Measurements from ENCODE around the gene ANGPT4. TPM values are rescaled to one million over a fixed set of nuclear protein-coding genes. Genes with fewer than 3 reads are reported as not detected.

Gene ANGPT4
- total and polyA plus RNA-seq, 9 of the 15 experiments (the other 6 are each of a cell fraction or from before 2014, with no cell fraction given) = not detected

- no peaks in the 10 kb centered on the region for H3K79me2 ChIP-seq (ENCODE audit: control insufficient read depth, insufficient read depth, low read length)
- intact Hi-C loops (cut with micrococcal nuclease) = no loop called here
- H3K27ac ChIP-seq (ENCODE audit: extremely low read depth, low read depth, low read length) = no peak overlapping the region
- ATAC-seq = no peak
- no peaks in the 10 kb centered on the region for H4K20me1 ChIP-seq (replicated peaks; ENCODE audit: control insufficient read depth, insufficient read depth, low read length)
- no TSS peak for BruUV-seq (replicated peaks)
- H3K9me1 ChIP-seq (ENCODE audit: control insufficient read depth, insufficient read depth, low read length) = no peaks in the 10 kb centered on the region
- 0% methylated on average over 4 of the region's 5 CpGs for WGBS (ENCODE audit: insufficient coverage, low coverage, missing lambda C conversion rate)
- ChIA-PET POLR2A (no interaction called here), CTCF (ENCODE audit: low intra/inter-chr PET ratio) (no interaction called here)
- H2AFZ ChIP-seq (ENCODE audit: low read depth, low read length) = no peak overlapping the region
- TF ChIP-seq KLF13 (tag; IDR thresholded peaks at IDR 0.05; ENCODE audit: borderline replicate concordance, low read depth) = no peak
- TF ChIP-seq SREBF1 (IDR thresholded peaks at IDR 0.05; ENCODE audit: borderline replicate concordance, low read depth, low read length) = no peak
- no peak for TF ChIP-seq ELK1 (CRISPR knock-in tag; IDR thresholded peaks at IDR 0.05)
- TF ChIP-seq NCOA1 (IDR thresholded peaks at IDR 0.05; ENCODE audit: low read depth) = no peak
- no peak for TF ChIP-seq JUN (IDR thresholded peaks at IDR 0.05; ENCODE audit: borderline replicate concordance, low read depth, low read length)
- TF ChIP-seq JUN (CRISPR knock-in tag; IDR thresholded peaks at IDR 0.05; ENCODE audit: borderline replicate concordance) = no peak
- H3K4me1 ChIP-seq (replicated peaks in 1 of 2; ENCODE audit: control insufficient read depth in 2 of 2, insufficient read depth in 2 of 2, low read length in 2 of 2) = no peaks in the 10 kb centered on the region; a peak in 1 of 5 replicates
- H3K27me3 ChIP-seq (ENCODE audit: control insufficient read depth in 2 of 2, insufficient read depth in 2 of 2, low read length in 2 of 2) = peaks cover 8 to 42% of the 10 kb centered on the region in 2 experiments; a peak in 4 of 5 replicates
- no peak overlapping the region for H3K4me3 ChIP-seq
- no peak for DNase-seq (ENCODE audit: extremely low read depth in 1 of 4, low spot score in 3 of 4)
- no peak overlapping the region for H3K4me2 ChIP-seq (ENCODE audit: insufficient read depth, low read length)
- H3K9me3 ChIP-seq (replicated peaks; ENCODE audit: control insufficient read depth, insufficient read depth, low read depth, low read length) = no peaks in the 10 kb centered on the region
- no peak for FAIRE-seq
- H3K9ac ChIP-seq (ENCODE audit: insufficient read depth in 1 of 2, low read depth in 2 of 2, low read length in 2 of 2) = no peak overlapping the region
- in situ Hi-C loops (cut with MboI) = no loop called here
- no peaks in the 10 kb centered on the region for H3K36me3 ChIP-seq (ENCODE audit: control insufficient read depth, insufficient read depth, low read length)
These were observed 24.8 kb upstream of the ANGPT4 start for GRCh38 chr20:940926-941325.

All from K562 (cell line).